HCT116 (cell line): ENCODE results near the gene CACNB1. TPM values are rescaled to one million over a fixed set of nuclear protein-coding genes. Genes with fewer than 3 reads are reported as not detected.

Source experiments
- ATAC-seq: fragments of 200-7000 bp; cut with Tn5 transposase; 2 replicates; pipeline ENCODE4 v1.9.1; 2020; ENCODE audit warnings: mild to moderate bottlenecking, moderate library complexity
- BruUV-seq: library from RNA; stranded (reverse); fragments of 400-500 nt; replicated peaks from 2 replicates; lab custom pipeline; 2021; lab: Mats Ljungman, UMichigan
- CTCF ChIA-PET: fragments of 300-600 bp; sonication (Branson Sonifier 250); formaldehyde crosslinking; loops from one replicate; lab custom pipeline; 2021; ENCODE audit warnings: antibody characterized with exemption; lab: Charles Lee
- POLR2A ChIA-PET: fragments of 300-600, 350-600 bp; sonication (Branson Sonifier 250); formaldehyde crosslinking; loops from one replicate; lab custom pipeline; 2021; ENCODE audit warnings: antibody characterized with exemption; lab: Charles Lee
- RAD21 ChIA-PET, 2 experiments: fragments of 300-600 bp; sonication (Branson Sonifier 250); formaldehyde crosslinking; loops; one replicate each; lab custom pipeline; 2023; ENCODE audit warnings: low total read pairs in 2 of 2; ENCODE audit not compliant: uncharacterized antibody in 2 of 2, unreplicated experiment in 2 of 2, low non-redundant PET in 1 of 2; lab: Charles Lee
- DNase-seq: peaks from one replicate; pipeline ENCODE4 v3.0.0-alpha.2; 2010; ENCODE audit warnings: low read depth, low spot score
- H2AFZ ChIP-seq: fragments of 200-600 bp; shearing (Covaris generic), sonication (generic); 2 replicates; pipeline ENCODE4 v1.6.1; 2017; ENCODE audit warnings: low read depth, mixed run types, mixed read lengths, antibody characterized with exemption, low read length; ENCODE audit not compliant: poor library complexity, severe bottlenecking
- H3K27ac ChIP-seq: 2 replicates; pipeline ENCODE4 v1.5.1; 2012; ENCODE audit warnings: low read depth, low read length
- H3K27me3 ChIP-seq: fragments of 200-600 bp; sonication (generic); 2 replicates; pipeline ENCODE4 v1.6.1; 2016; ENCODE audit warnings: mixed run types, low read length, mixed read lengths; ENCODE audit not compliant: insufficient read depth
- H3K36me3 ChIP-seq, 2 experiments: fragments of 200-500 bp in 1 of 2; fragments of 200-600 bp in 1 of 2; sonication (Bioruptor generic) in 1 of 2; sonication (generic) in 1 of 2; 2 replicates each; pipeline versions ENCODE4 v1.5.1 to v1.6.1; 2014 to 2016; ENCODE audit warnings: low read length in 2 of 2, inconsistent platforms in 1 of 2, mixed read lengths in 1 of 2, mixed run types in 1 of 2; ENCODE audit not compliant: insufficient read depth in 2 of 2, control insufficient read depth in 1 of 2
- H3K4me1 ChIP-seq, 2 experiments: fragments of 200-600 bp in 1 of 2; sonication (generic) in 1 of 2; 2 replicates each; pipeline versions ENCODE4 v1.5.1 to v1.6.1; 2012 to 2017; ENCODE audit warnings: low read length in 2 of 2, inconsistent platforms in 1 of 2, mild to moderate bottlenecking in 1 of 2, mixed read lengths in 1 of 2, mixed run types in 1 of 2, moderate library complexity in 1 of 2; ENCODE audit not compliant: insufficient read depth in 2 of 2, control insufficient read depth in 1 of 2
- H3K4me2 ChIP-seq: fragments of 200-600 bp; sonication (generic); 2 replicates; pipeline ENCODE4 v1.6.1; 2017; ENCODE audit warnings: mixed run types, low read length, mixed read lengths
- H3K4me3 ChIP-seq, 2 experiments: fragments of 200-600 bp in 1 of 2; sonication (generic) in 1 of 2; replicated peaks in 1 of 2; 2 replicates each; pipeline ENCODE4 v1.5.1; 2011 to 2016; ENCODE audit warnings: low read length in 2 of 2, control low read depth in 1 of 2, low read depth in 1 of 2, mild to moderate bottlenecking in 1 of 2, mixed read lengths in 1 of 2, mixed run types in 1 of 2
- H3K79me2 ChIP-seq: fragments of 200-600 bp; sonication (generic); 2 replicates; pipeline ENCODE4 v1.6.1; 2017; ENCODE audit warnings: mild to moderate bottlenecking, mixed run types, low read length, moderate library complexity, mixed read lengths; ENCODE audit not compliant: insufficient read depth
- H3K9ac ChIP-seq: fragments of 200-600 bp; sonication (generic); 2 replicates; pipeline ENCODE4 v1.6.1; 2016; ENCODE audit warnings: low read length, mixed read lengths
- H3K9me2 ChIP-seq: fragments of 200-600 bp; sonication (generic), shearing (Covaris generic); 2 replicates; pipeline ENCODE4 v1.6.1; 2017; ENCODE audit warnings: mixed run types, mild to moderate bottlenecking, moderate library complexity; ENCODE audit not compliant: insufficient read depth
- H3K9me3 ChIP-seq, 2 experiments: fragments of 200-500 bp in 1 of 2; fragments of 200-600 bp in 1 of 2; sonication (Bioruptor generic) in 1 of 2; sonication (generic) in 1 of 2; 2 replicates each; pipeline ENCODE4 v1.6.1; 2014 to 2017; ENCODE audit warnings: low read length in 2 of 2, mixed read lengths in 2 of 2, inconsistent platforms in 1 of 2, low read depth in 1 of 2, mild to moderate bottlenecking in 1 of 2, mixed run types in 1 of 2, moderate library complexity in 1 of 2; ENCODE audit not compliant: control insufficient read depth in 1 of 2, insufficient read depth in 1 of 2
- H4K20me1 ChIP-seq: fragments of 200-600 bp; sonication (generic), shearing (Covaris generic); 2 replicates; pipeline ENCODE4 v1.6.1; 2017; ENCODE audit warnings: mixed run types, mild to moderate bottlenecking, moderate library complexity; ENCODE audit not compliant: insufficient read depth
- CTCF ChIP-seq, 3 experiments: fragments of 200-600 bp in 1 of 3; sonication (generic) in 1 of 3; IDR thresholded peaks in 2 of 3; conservative IDR thresholded peaks in 1 of 3; 2 replicates each; pipeline ENCODE4 v1.5.1; 2012 to 2017; ENCODE audit warnings: low read depth in 2 of 3, low read length in 2 of 3, antibody characterized with exemption in 1 of 3, borderline replicate concordance in 1 of 3, control low read depth in 1 of 3, mild to moderate bottlenecking in 1 of 3, mixed read lengths in 1 of 3, mixed run types in 1 of 3, moderate library complexity in 1 of 3; ENCODE audit not compliant: insufficient read depth in 1 of 3
- EGR1 ChIP-seq: IDR thresholded peaks from 2 replicates; pipeline ENCODE4 v1.6.1; 2012; ENCODE audit warnings: low read depth
- EZH2phosphoT487 ChIP-seq: fragments of 200-600 bp; IDR thresholded peaks from 2 replicates; pipeline ENCODE4 v1.6.1; 2018; ENCODE audit warnings: antibody characterized with exemption, borderline replicate concordance
- intact Hi-C: fragments of 100-400 bp; cut with micrococcal nuclease; formaldehyde crosslinking; loops from 2 replicates; pipeline ENCODE4 v1.10.0; 2022
- total RNA-seq: library from RNA; stranded (reverse); gene quantifications from one replicate; pipeline ENCODE4 v1.2.1, GENCODE V29; 2021; ENCODE audit not compliant: unreplicated experiment
- TF ChIP-seq, protein P1 (sequence below): IDR thresholded peaks from 2 replicates; pipeline ENCODE4 v1.6.1; 2012

CACNB1 gene
- total RNA-seq, 1 experiment from 2014 or later = 13.0 TPM

- POLR2A ChIA-PET = no interaction called here
- Histone ChIP-seq H3K9me2 (no peaks in the 10 kb centered on the region), H3K9me3 (no peaks in the 10 kb centered on the region), H3K79me2 (peaks cover 31% of the 10 kb centered on the region), H2AFZ (no peak overlapping the region), H3K27me3 (no peaks in the 10 kb centered on the region), H3K9ac (peak overlapping the region; percentile 75), H3K4me2 (peak overlapping the region; percentile 92), H3K4me3 (peak overlapping the region; percentile 52 to 75), H4K20me1 (peaks cover 3% of the 10 kb centered on the region; the same call in 1 of the 2 replicates), H3K27ac (peak overlapping the region; percentile 85), H3K4me1 (peaks cover 22 to 44% of the 10 kb centered on the region in 2 experiments), H3K36me3 (peaks cover 10 to 16% of the 10 kb centered on the region in 2 experiments)
- intact Hi-C loops = no loop called here
- ATAC-seq (peak; percentile 43), DNase-seq (no peak)
- RAD21 ChIA-PET = interaction anchor here in 1 of 2 experiments (1.2 kb wide), 1 partner anchor 10 kb away, joined by 4 read pairs; no protein-coding TSS in a partner anchor
- no TSS peak for BruUV-seq
- TF ChIP-seq, protein P1, sequence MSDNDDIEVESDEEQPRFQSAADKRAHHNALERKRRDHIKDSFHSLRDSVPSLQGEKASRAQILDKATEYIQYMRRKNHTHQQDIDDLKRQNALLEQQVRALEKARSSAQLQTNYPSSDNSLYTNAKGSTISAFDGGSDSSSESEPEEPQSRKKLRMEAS = peak; percentile 68; the same call in 1 of the 2 replicates
- no peak for TF ChIP-seq CTCF (IDR thresholded peaks at IDR 0.05 in 2 of 3, conservative IDR thresholded peaks at IDR 0.05 in 1 of 3; ENCODE audit: borderline replicate concordance in 1 of 3, insufficient read depth in 1 of 3, low read depth in 2 of 3, low read length in 2 of 3)
- TF ChIP-seq EGR1 = peak; percentile 55; the same call in 1 of the 2 replicates
- CTCF ChIA-PET = interaction anchor here (1.5 kb wide), 1 partner anchor 42 kb away, joined by 3 read pairs; no protein-coding TSS in a partner anchor
Measured at GRCh38 chr17:39196808-39197291, 619 bp downstream of the CACNB1 start.

GRCh38 chr17:39196241-39196807 is 1.1 kb downstream of the CACNB1 start:
- no peak for DNase-seq
- no peaks in the 10 kb centered on the region for H3K27me3 ChIP-seq
- H3K27ac ChIP-seq = no peak overlapping the region
- H3K4me1 ChIP-seq = peaks cover 19 to 39% of the 10 kb centered on the region in 2 experiments
- H3K9ac ChIP-seq = peak overlapping the region; percentile 30
- intact Hi-C loops = no loop called here
- no peaks in the 10 kb centered on the region for H3K9me2 ChIP-seq
- H3K36me3 ChIP-seq = peaks cover 5 to 12% of the 10 kb centered on the region in 2 experiments; a peak in 3 of 4 replicates
- TF ChIP-seq EZH2phosphoT487 = no peak
- TF ChIP-seq, all 23 proteins: peak for 0
- Histone ChIP-seq H3K79me2 (peaks cover 26% of the 10 kb centered on the region), H2AFZ (no peak overlapping the region), H3K9me3 (no peaks in the 10 kb centered on the region), H3K4me2 (peak overlapping the region; percentile 92), H4K20me1 (no peaks in the 10 kb centered on the region), H3K4me3 (peak overlapping the region; percentile 52 to 75)
- ChIA-PET POLR2A (interaction anchor here (1.8 kb wide), 1 partner anchor 31 kb away, joined by 3 read pairs; no protein-coding TSS in a partner anchor), RAD21 (interaction anchor here in 1 of 2 experiments (1.2 kb wide), 1 partner anchor 11 kb away, joined by 4 read pairs; no protein-coding TSS in a partner anchor), CTCF (interaction anchor here (1.3 to 1.7 kb wide), 3 partner anchors 32 to 42 kb away, joined by 3 to 6 read pairs (median 4); no protein-coding TSS in a partner anchor)
- no TSS peak for BruUV-seq
- ATAC-seq = no peak
